Tibial artery (tissue), 4 donors: Measurements from ENCODE around the gene KRTAP2-3.

Experiments
- DNase-seq, 2 donors: peaks; one replicate each; pipeline ENCODE4 v3.0.0-alpha.2; 2019
- H3K27ac ChIP-seq, 2 donors: fragments of 200-600 bp; sonication (generic) in 1 of 2; 1 replicate in 1 of 2; 2 replicates in 1 of 2; pipeline ENCODE4 v1.5.1; 2018 to 2019; ENCODE audit warnings: mild to moderate bottlenecking in 1 of 2
- H3K27me3 ChIP-seq, 2 donors: fragments of 200-600 bp; sonication (generic) in 1 of 2; one replicate each; pipeline versions ENCODE4 v1.5.1 to v1.6.0; 2016 to 2019
- H3K36me3 ChIP-seq, 3 donors: fragments of 200-600 bp; sonication (generic) in 2 of 3; one replicate each; pipeline ENCODE4 v1.5.1; 2016 to 2019; ENCODE audit warnings: mild to moderate bottlenecking in 2 of 3
- H3K4me1 ChIP-seq, 4 donors: fragments of 200-600 bp; sonication (generic) in 2 of 4; 1 replicate in 3 of 4; 2 replicates in 1 of 4; pipeline ENCODE4 v1.5.1; 2016 to 2019
- H3K4me3 ChIP-seq, 2 donors: fragments of 200-600 bp; sonication (generic) in 1 of 2; 1 replicate in 1 of 2; 2 replicates in 1 of 2; pipeline ENCODE4 v1.5.1; 2018 to 2019; ENCODE audit warnings: mild to moderate bottlenecking in 2 of 2
- H3K9me3 ChIP-seq, 3 donors: fragments of 200-600 bp; sonication (generic) in 1 of 3; one replicate each; pipeline ENCODE4 v1.5.1; 2016 to 2019
- CTCF ChIP-seq, 2 experiments: fragments of 200-600 bp in 1 of 2; fragments of 450-650 bp in 1 of 2; IDR thresholded peaks; one replicate each; pipeline ENCODE4 v1.5.1; 2017 to 2019; ENCODE audit warnings: antibody characterized with exemption in 2 of 2, mild to moderate bottlenecking in 1 of 2, moderate library complexity in 1 of 2
- intact Hi-C: fragments of 100-400 bp; cut with DNase I; formaldehyde crosslinking; loops from one replicate; pipeline ENCODE4 v1.15.0; 2023; ENCODE audit warnings: low total_unique reads

Gene KRTAP2-3

DNA sequence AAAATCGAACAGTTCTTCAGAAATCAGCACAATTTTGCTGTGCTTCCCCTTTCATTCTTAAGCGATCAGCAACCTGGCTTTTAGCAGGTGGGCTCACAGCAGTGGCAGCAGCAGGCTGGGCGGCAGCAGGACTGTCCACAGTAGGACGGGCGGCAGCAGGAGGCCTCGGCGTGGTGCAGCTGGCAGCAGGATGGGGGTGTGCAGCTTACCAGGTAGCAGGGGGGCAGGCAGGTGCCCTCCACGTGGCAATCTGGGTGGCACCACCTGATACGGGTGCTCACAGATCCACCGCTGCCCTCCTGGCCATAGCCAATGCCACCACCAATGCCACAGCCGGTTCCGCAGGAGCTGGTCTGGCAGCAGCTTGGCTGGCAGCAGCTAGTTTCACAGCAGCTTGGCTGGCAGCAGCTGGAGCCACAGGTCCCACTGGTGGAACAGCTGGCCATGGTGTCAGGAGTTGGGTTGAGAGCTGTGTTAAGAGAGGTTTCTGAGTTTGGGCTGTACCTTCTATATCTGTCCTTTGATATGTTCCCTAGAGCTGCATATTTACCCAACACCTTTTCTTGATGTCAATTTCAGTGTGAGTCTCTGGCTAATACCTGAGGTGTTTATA lies 30.2 kb downstream of the KRTAP2-3 start, which contains the start of gene KRTAP1-4:
TSS of gene KRTAP1-4 (minus strand) at position 563 of the 613 bp plus-strand sequence. CDS start at position 446, 117 bp downstream.
- no peaks in the 10 kb centered on the region for H3K4me1 ChIP-seq
- peaks cover 0 to 9% of the 10 kb centered on the region in 2 donors for H3K27me3 ChIP-seq
- no peaks in the 10 kb centered on the region for H3K36me3 ChIP-seq
- no peak for TF ChIP-seq CTCF (IDR thresholded peaks at IDR 0.05)
- H3K9me3 ChIP-seq = no peaks in the 10 kb centered on the region
- intact Hi-C loops = no loop called here
- H3K4me3 ChIP-seq = no peak within 1 kb of the TSS
- DNase-seq = no peak
- H3K27ac ChIP-seq = no peak within 1 kb of the TSS

DNA sequence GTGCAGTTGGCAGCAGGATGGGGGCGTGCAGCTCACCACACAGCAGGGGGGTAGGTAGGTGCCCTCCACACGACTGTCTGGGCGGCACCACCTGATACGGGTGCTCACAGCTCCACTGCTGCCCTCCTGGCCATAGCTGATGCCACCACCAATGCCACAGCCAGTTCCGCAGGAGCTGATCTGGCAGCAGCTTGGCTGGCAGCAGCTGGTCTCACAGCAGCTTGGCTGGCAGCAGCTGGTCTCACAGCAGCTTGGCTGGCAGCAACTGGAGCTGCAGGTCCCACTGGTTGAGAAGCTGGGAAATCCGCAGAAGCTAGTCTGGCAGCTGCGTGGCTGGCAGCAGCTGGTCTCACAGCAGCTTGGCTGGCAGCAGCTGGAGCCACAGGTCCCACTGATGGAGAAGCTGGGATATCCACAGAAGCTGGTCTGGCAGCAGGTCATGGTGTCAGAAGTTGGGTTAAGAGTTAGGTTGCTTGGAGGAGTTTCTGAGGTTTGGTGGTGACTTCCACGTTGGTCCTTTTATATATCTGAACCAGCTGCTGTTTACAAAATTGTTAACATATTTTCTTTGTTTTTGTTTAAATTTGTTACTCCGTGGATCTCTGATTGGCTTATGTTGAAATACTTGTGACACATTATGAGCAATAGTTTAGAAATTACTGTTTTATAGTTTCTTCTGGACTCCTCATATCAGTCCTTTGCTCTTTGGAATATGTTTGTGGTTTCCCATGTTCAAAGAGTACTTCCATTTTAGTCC lies 33.0 kb downstream of the KRTAP2-3 start, which contains the start of gene KRTAP1-5:
TSS of gene KRTAP1-5 (minus strand) at position 494 of the 757 bp plus-strand sequence. CDS start at position 441, 53 bp downstream.
- Histone ChIP-seq H3K4me1 (no peaks in the 10 kb centered on the region), H3K9me3 (no peaks in the 10 kb centered on the region), H3K36me3 (no peaks in the 10 kb centered on the region), H3K27me3 (peaks cover 0 to 9% of the 10 kb centered on the region in 2 donors), H3K4me3 (no peak within 1 kb of the TSS), H3K27ac (no peak within 1 kb of the TSS)
- no peak for DNase-seq
- intact Hi-C loops = no loop called here
- TF ChIP-seq CTCF (IDR thresholded peaks at IDR 0.05) = no peak

GRCh38 chr17:41024697-41025096 lies 35.2 kb downstream of the KRTAP2-3 start:
- Histone ChIP-seq H3K9me3 (no peaks in the 10 kb centered on the region), H3K27ac (no peak overlapping the region), H3K4me1 (no peaks in the 10 kb centered on the region), H3K27me3 (peaks cover 0 to 2% of the 10 kb centered on the region in 2 donors), H3K4me3 (no peak overlapping the region), H3K36me3 (no peaks in the 10 kb centered on the region)
- intact Hi-C loops = no loop called here
- no peak for TF ChIP-seq CTCF (IDR thresholded peaks at IDR 0.05)
- DNase-seq = no peak

- Histone ChIP-seq H3K36me3 (no peaks in the 10 kb centered on the region), H3K4me1 (no peaks in the 10 kb centered on the region), H3K4me3 (no peak overlapping the region), H3K9me3 (no peaks in the 10 kb centered on the region), H3K27ac (no peak overlapping the region), H3K27me3 (no peaks in the 10 kb centered on the region)
- intact Hi-C loops = no loop called here
- TF ChIP-seq CTCF (IDR thresholded peaks at IDR 0.05) = no peak
- DNase-seq = no peak
Measured at GRCh38 chr17:41020336-41020735, 39.6 kb downstream of the KRTAP2-3 start.

GRCh38 chr17:41019415-41019814 lies 40.5 kb downstream of the KRTAP2-3 start:
- intact Hi-C loops = no loop called here
- no peak for TF ChIP-seq CTCF (IDR thresholded peaks at IDR 0.05)
- no peak overlapping the region for H3K4me3 ChIP-seq
- H3K36me3 ChIP-seq = no peaks in the 10 kb centered on the region
- H3K27me3 ChIP-seq = no peaks in the 10 kb centered on the region
- no peak for DNase-seq
- H3K4me1 ChIP-seq = no peaks in the 10 kb centered on the region
- H3K9me3 ChIP-seq = no peaks in the 10 kb centered on the region
- no peak overlapping the region for H3K27ac ChIP-seq
